WTC11 (cell line): Measurements from ENCODE around the gene SKAP2. TPM values are rescaled to one million over a fixed set of nuclear protein-coding genes. Genes with fewer than 3 reads are reported as not detected.

Experiments used
- ATAC-seq: fragments of 200-7000 bp; cut with Tn5 transposase; 2 replicates; pipeline ENCODE4 v1.10.0; 2021; ENCODE audit warnings: mild to moderate bottlenecking, moderate library complexity
- CTCF ChIA-PET: fragments of 300-600 bp; sonication (Branson Sonifier 250); formaldehyde crosslinking; loops from one replicate; lab custom pipeline; 2021; ENCODE audit warnings: antibody characterized with exemption; lab: Charles Lee
- POLR2A ChIA-PET: fragments of 350-600 bp; sonication (Branson Sonifier 250); formaldehyde crosslinking; loops from one replicate; lab custom pipeline; 2021; ENCODE audit warnings: antibody characterized with exemption; lab: Charles Lee
- DNase-seq: peaks from one replicate; pipeline ENCODE4 v3.0.0; 2021; ENCODE audit warnings: low spot score
- H3K27ac Mint-ChIP-seq: 2 replicates; pipeline ENCODE4 v1.8.0; 2021; ENCODE audit warnings: mixed read lengths
- H3K27me3 Mint-ChIP-seq: 2 replicates; pipeline ENCODE4 v1.8.0; 2021; ENCODE audit warnings: low read depth, mild to moderate bottlenecking, moderate library complexity, mixed read lengths
- H3K36me3 Mint-ChIP-seq: 2 replicates; pipeline ENCODE4 v1.8.0; 2021; ENCODE audit warnings: mixed read lengths
- H3K4me1 Mint-ChIP-seq: 2 replicates; pipeline ENCODE4 v1.8.0; 2022; ENCODE audit warnings: mixed read lengths
- H3K4me3 Mint-ChIP-seq: 2 replicates; pipeline ENCODE4 v1.8.0; 2021; ENCODE audit warnings: mild to moderate bottlenecking, moderate library complexity, mixed read lengths
- H3K9me3 Mint-ChIP-seq: 2 replicates; pipeline ENCODE4 v1.8.0; 2021; ENCODE audit warnings: mixed read lengths
- CBFB ChIP-seq: sonication (generic); formaldehyde crosslinking; IDR thresholded peaks from 2 replicates; pipeline ENCODE4 v1.8.1; 2022; ENCODE audit warnings: mild to moderate bottlenecking, low read depth, missing genetic modification reagents
- E2F1 ChIP-seq: sonication (generic); formaldehyde crosslinking; IDR thresholded peaks from 2 replicates; pipeline ENCODE4 v1.8.0; 2022; ENCODE audit warnings: mild to moderate bottlenecking, missing genetic modification reagents
- ESRRA ChIP-seq: sonication (generic); formaldehyde crosslinking; IDR thresholded peaks from 2 replicates; pipeline ENCODE4 v1.8.1; 2022; ENCODE audit warnings: mild to moderate bottlenecking, missing genetic modification reagents, borderline replicate concordance
- FOXP4 ChIP-seq: sonication (generic); formaldehyde crosslinking; IDR thresholded peaks from 2 replicates; pipeline ENCODE4 v1.8.0; 2022; ENCODE audit warnings: mild to moderate bottlenecking, missing genetic modification reagents
- GTF2I ChIP-seq: fragments of 250-450 bp; sonication (Bioruptor Pico); conservative IDR thresholded peaks from 2 replicates; pipeline ENCODE4 v1.4.0; 2021; ENCODE audit warnings: mild to moderate bottlenecking
- IRF1 ChIP-seq: sonication (generic); formaldehyde crosslinking; IDR thresholded peaks from 2 replicates; pipeline ENCODE4 v1.8.0; 2023; ENCODE audit warnings: missing genetic modification reagents
- RELA ChIP-seq: sonication (generic); formaldehyde crosslinking; IDR thresholded peaks from 2 replicates; pipeline ENCODE4 v1.8.1; 2022; ENCODE audit warnings: missing genetic modification reagents, mild to moderate bottlenecking, borderline replicate concordance
- SMAD3 ChIP-seq: sonication (generic); formaldehyde crosslinking; IDR thresholded peaks from 2 replicates; pipeline ENCODE4 v1.8.0; 2022; ENCODE audit warnings: missing genetic modification reagents, mild to moderate bottlenecking, borderline replicate concordance
- SP1 ChIP-seq: sonication (generic); formaldehyde crosslinking; conservative IDR thresholded peaks from 2 replicates; pipeline ENCODE4 v1.8.1; 2022; ENCODE audit warnings: missing genetic modification reagents
- TP53 ChIP-seq: sonication (generic); formaldehyde crosslinking; IDR thresholded peaks from 2 replicates; pipeline ENCODE4 v1.8.1; 2023; ENCODE audit warnings: mild to moderate bottlenecking, missing genetic modification reagents
- ZNF416 ChIP-seq: fragments of 250-450 bp; sonication (Bioruptor Pico); IDR thresholded peaks from 2 replicates; pipeline ENCODE4 v1.9.0; 2021; ENCODE audit warnings: mild to moderate bottlenecking, inconsistent platforms
- ZNF423 ChIP-seq: fragments of 250-450 bp; sonication (Bioruptor Pico); IDR thresholded peaks from 2 replicates; pipeline ENCODE4 v2.1.2; 2022; ENCODE audit warnings: mild to moderate bottlenecking, moderate library complexity
- ZNF425 ChIP-seq: fragments of 250-450 bp; sonication (Bioruptor Pico); conservative IDR thresholded peaks from 2 replicates; pipeline ENCODE4 v1.9.0; 2021; ENCODE audit warnings: mild to moderate bottlenecking
- total RNA-seq: library from RNA; stranded (reverse); gene quantifications from 3 replicates; pipeline ENCODE4 v1.2.3, GENCODE V29; 2021
- TF ChIP-seq, protein P1 (sequence below): sonication (generic); formaldehyde crosslinking; IDR thresholded peaks from 2 replicates; pipeline ENCODE4 v1.8.0; 2023; ENCODE audit warnings: missing genetic modification reagents, mild to moderate bottlenecking, borderline replicate concordance
- TF ChIP-seq, protein P2 (sequence below): sonication (generic); formaldehyde crosslinking; IDR thresholded peaks from 2 replicates; pipeline ENCODE4 v1.8.1; 2022; ENCODE audit warnings: missing genetic modification reagents, borderline replicate concordance

The SKAP2 gene
- total RNA-seq, 1 experiment from 2014 or later, result 2.5 TPM

DNA sequence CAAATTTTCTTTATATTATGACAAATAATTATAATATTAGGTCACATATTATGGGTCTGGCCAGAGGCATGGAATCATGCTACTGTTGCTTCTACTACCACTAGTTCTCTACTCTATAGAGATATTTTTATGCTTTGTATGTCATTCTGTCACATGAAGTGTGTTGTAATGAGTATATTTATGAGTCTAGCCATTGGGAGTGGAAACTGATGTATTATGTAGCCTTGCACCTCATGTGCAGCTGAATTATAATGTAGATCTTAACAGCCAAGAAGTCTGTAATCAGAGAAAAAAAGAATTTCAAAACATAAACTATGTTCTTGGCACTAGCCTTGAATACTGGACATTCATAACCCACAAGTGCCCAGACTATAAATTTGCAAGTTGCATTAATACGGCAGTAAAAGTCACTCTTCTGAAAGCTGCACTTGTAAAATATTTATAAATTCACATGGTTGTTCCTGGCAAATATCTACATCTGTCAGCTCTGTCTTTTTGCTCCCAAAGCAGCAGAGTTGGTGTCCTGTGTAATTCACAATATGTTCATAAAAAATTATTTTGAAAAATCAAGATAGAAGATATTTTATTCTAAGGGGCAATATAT lies 48.6 kb upstream of the SKAP2 start (continued):
- TF ChIP-seq ZNF425 (CRISPR knock-in tag) (no peak), ZNF423 (no peak), ZNF416 (CRISPR knock-in tag) (no peak), SMAD3 (CRISPR knock-in tag) (no peak), FOXP4 (no peak), ESRRA (CRISPR knock-in tag) (no peak), SP1 (no peak)
- TF ChIP-seq, protein P1, sequence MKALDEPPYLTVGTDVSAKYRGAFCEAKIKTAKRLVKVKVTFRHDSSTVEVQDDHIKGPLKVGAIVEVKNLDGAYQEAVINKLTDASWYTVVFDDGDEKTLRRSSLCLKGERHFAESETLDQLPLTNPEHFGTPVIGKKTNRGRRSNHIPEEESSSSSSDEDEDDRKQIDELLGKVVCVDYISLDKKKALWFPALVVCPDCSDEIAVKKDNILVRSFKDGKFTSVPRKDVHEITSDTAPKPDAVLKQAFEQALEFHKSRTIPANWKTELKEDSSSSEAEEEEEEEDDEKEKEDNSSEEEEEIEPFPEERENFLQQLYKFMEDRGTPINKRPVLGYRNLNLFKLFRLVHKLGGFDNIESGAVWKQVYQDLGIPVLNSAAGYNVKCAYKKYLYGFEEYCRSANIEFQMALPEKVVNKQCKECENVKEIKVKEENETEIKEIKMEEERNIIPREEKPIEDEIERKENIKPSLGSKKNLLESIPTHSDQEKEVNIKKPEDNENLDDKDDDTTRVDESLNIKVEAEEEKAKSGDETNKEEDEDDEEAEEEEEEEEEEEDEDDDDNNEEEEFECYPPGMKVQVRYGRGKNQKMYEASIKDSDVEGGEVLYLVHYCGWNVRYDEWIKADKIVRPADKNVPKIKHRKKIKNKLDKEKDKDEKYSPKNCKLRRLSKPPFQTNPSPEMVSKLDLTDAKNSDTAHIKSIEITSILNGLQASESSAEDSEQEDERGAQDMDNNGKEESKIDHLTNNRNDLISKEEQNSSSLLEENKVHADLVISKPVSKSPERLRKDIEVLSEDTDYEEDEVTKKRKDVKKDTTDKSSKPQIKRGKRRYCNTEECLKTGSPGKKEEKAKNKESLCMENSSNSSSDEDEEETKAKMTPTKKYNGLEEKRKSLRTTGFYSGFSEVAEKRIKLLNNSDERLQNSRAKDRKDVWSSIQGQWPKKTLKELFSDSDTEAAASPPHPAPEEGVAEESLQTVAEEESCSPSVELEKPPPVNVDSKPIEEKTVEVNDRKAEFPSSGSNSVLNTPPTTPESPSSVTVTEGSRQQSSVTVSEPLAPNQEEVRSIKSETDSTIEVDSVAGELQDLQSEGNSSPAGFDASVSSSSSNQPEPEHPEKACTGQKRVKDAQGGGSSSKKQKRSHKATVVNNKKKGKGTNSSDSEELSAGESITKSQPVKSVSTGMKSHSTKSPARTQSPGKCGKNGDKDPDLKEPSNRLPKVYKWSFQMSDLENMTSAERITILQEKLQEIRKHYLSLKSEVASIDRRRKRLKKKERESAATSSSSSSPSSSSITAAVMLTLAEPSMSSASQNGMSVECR, result no peak
- TF ChIP-seq, all 79 proteins: peak for 0

- no peaks in the 10 kb centered on the region for H3K36me3 Mint-ChIP-seq
- no peak overlapping the region for H3K4me3 Mint-ChIP-seq
- H3K27ac Mint-ChIP-seq, result no peak overlapping the region
- H3K27me3 Mint-ChIP-seq, result no peaks in the 10 kb centered on the region
- ChIA-PET POLR2A (interaction anchor here (0.6 kb wide), 1 partner anchor 21 kb away, joined by 3 read pairs; no protein-coding TSS in a partner anchor), CTCF (no interaction called here)
- H3K4me1 Mint-ChIP-seq, result 0 out of 2 replicates have a peak, but pooled peaks cover 2% of the 10 kb centered on the region
- ATAC-seq (no peak), DNase-seq (no peak)
- H3K9me3 Mint-ChIP-seq, result no peaks in the 10 kb centered on the region
- TF ChIP-seq, protein P1, result no peak
- TF ChIP-seq ESRRA (CRISPR knock-in tag) (no peak), GTF2I (CRISPR knock-in tag) (no peak), RELA (CRISPR knock-in tag) (no peak), IRF1 (CRISPR knock-in tag) (no peak), FOXP4 (no peak), E2F1 (CRISPR knock-in tag) (no peak), TP53 (CRISPR knock-in tag) (no peak), CBFB (CRISPR knock-in tag) (no peak)
- TF ChIP-seq, protein P2, sequence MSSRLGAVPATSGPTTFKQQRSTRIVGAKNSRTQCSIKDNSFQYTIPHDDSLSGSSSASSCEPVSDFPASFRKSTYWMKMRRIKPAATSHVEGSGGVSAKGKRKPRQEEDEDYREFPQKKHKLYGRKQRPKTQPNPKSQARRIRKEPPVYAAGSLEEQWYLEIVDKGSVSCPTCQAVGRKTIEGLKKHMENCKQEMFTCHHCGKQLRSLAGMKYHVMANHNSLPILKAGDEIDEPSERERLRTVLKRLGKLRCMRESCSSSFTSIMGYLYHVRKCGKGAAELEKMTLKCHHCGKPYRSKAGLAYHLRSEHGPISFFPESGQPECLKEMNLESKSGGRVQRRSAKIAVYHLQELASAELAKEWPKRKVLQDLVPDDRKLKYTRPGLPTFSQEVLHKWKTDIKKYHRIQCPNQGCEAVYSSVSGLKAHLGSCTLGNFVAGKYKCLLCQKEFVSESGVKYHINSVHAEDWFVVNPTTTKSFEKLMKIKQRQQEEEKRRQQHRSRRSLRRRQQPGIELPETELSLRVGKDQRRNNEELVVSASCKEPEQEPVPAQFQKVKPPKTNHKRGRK (CRISPR knock-in tag), result no peak
These were observed 47.9 kb upstream of the SKAP2 start for GRCh38 chr7:26912338-26912737.
